ENCODE results near the gene WNT4.

DNA sequence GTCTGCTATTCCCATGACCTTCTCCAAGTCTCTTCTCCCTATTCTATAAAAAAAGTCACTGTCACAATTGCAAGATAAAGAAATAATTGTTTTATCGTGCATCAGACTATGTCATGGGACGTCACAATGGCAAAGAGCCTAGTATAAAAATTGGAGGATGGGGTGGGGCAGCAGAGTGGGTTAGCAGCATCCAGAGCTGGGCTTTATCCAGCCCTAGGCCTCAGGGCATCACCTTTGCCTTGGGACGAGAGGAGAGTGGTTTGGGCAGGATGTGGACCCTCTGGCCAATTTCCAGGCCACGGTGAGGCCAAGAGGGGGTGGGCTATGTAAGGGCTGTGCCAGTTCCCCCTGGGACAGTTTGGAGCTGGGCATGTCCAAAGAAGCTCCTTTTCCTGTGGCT, 25.7 kb downstream of the WNT4 start:
- TF ChIP-seq, protein P1, sequence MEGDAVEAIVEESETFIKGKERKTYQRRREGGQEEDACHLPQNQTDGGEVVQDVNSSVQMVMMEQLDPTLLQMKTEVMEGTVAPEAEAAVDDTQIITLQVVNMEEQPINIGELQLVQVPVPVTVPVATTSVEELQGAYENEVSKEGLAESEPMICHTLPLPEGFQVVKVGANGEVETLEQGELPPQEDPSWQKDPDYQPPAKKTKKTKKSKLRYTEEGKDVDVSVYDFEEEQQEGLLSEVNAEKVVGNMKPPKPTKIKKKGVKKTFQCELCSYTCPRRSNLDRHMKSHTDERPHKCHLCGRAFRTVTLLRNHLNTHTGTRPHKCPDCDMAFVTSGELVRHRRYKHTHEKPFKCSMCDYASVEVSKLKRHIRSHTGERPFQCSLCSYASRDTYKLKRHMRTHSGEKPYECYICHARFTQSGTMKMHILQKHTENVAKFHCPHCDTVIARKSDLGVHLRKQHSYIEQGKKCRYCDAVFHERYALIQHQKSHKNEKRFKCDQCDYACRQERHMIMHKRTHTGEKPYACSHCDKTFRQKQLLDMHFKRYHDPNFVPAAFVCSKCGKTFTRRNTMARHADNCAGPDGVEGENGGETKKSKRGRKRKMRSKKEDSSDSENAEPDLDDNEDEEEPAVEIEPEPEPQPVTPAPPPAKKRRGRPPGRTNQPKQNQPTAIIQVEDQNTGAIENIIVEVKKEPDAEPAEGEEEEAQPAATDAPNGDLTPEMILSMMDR (IDR thresholded peaks at IDR 0.05 in 8 of 11, conservative IDR thresholded peaks at IDR 0.05 in 3 of 11): no peak
- TF ChIP-seq POLR2AphosphoS5 (IDR thresholded peaks at IDR 0.05) (no peak), POLR2A (IDR thresholded peaks at IDR 0.05) (no peak)
